ENCODE results near the gene TRHDE.

The TRHDE gene

GRCh38 chr12:72273851-72274351, 1.7 kb downstream of the TRHDE start:
- DNase-seq, result no peak

DNA sequence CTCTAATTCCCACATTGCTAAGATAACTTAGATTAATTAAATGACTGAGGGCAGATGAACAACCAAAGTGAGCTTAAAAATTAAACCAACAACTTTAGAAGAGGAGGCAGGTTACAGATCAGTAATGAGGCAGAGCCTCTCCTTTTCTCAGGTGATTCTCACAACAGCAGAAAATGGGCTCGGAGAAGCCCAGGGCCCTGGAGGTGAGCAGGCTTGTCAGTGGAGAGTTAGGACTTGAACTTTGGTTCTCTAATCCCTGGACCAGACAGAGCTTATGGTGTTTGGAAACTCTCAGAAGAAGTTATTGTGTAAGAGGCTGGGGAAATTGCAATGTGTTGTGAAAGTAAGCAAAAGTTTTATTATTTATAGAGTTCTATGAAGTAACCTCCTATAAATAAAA, 2.8 kb downstream of the TRHDE start:
- no peak for DNase-seq

DNA sequence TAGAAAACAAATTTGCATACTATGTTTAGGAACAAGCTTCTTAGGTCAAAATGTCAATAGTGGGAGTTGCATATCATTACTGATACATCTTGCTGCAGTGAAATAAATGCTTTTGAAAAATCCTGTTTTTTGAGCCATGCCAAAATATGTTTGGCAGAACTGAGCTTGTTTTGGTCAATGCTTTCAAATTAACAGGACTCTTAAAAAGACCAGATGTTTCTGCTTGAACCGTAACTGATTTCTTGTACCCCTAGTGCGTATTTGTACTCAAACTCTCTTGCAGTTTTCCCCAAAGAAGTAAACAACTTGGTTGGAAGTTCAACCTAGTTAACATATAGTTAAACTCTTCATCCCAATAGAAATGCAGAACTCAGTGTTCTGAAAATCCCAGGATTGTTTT, 3.4 kb downstream of the TRHDE start:
- DNase-seq, result no peak

DNA sequence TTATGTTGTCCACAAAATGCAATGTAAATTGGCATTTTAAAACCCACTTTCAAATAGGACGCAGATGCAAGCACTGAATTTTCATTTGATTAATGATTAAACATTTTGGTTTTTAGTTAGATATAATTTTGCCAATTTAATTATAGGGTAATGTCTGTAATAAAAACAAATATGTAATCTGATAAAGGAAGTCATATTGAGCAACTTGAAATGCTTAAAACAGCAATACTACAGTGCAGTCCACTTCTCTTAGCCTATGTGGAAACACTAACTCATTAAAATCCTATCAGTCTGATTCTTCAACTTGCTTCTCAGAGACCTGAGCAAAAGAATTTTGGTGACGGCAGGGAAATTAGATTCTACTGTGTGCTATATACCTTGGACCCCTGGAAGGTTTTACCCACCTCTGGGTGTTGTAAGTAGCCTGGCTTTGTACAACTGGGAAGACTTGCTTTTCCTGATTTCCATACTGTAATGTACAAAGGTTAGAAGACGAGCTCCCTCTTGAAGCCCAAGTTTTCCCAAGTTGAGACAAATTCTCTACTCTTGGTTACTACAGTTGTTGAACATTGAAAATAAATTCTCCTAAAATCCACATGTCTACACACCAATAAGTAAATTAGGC, 4.1 kb downstream of the TRHDE start:
- DNase-seq, result no peak

DNA sequence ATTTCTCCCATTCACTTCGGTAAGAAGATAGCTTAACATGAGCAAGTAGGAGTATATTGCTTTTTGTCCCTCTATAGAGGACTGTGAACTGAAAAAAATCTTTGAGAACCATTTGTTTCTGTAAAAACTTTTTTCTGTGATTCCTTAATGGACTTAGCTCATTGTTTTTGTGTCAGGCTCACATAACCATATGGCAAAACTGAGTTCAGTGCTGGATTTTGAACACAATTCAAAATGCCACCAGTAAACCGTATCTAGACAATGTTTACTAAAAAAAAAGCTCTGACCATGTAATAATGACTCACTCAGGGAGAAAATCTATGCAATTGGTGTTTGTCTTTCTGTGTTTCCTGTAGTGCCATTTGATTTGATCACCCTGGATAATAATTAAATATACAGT, 5.2 kb downstream of the TRHDE start:
- no peak for DNase-seq

DNA sequence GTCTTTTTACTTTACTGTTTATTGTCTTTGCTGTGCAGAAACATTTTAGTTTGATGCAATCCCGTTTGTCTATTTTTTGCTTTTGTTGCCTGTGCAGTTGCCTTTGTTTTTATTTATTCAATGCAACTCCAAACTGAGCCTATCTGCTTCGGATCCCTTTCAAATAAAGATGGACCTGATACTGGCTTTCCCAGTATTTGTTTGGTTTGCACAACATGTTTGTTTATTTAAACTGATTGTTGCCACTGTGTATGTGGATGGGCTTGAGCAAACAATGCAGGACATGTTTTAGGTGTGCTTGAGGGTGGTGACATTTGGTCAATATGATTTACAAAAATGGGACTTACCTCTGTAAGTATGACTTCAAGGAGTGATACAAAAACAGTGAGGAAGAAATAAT, 6.7 kb downstream of the TRHDE start:
- no peak for DNase-seq

DNA sequence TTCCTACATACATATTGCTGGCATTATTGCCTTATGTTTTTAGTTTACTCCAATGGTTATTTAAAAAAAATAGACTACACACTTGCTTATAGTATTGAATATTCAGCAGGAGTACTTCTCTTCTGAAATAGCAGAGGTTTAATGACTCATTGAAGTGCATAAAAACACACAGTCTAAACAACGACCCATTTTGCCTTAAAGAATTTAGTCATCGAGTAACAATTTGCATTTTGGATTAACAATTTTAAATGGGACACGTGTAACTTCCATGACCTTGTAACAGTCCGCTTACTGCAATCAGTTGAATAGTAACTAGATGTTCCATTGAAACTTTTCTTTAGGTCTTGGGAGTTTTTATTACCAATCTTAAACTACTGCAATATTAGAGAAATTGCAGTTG, 9.0 kb downstream of the TRHDE start:
- no peak for DNase-seq

DNA sequence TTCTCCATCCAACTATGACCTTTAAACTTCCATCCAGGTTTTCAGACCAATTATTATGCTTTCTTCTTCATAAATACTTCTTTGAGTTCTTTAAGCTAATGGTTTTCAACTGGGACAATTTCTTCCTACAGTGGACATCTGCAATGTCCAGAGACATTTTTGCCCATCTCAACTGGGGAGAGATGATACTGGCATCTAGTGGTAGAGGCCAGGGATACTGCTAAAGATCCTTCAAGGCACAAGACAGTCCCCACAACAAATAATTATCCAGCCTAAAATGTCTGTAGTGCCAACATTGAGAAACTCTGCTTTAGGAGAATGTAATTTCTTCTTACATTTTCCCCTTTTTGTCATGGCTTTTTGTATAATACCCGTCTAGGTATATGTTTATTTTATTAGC, 10.6 kb downstream of the TRHDE start:
- no peak for DNase-seq

- DNase-seq, result no peak
Observed at GRCh38 chr12:72285861-72286260, 13.7 kb downstream of the TRHDE start.

GRCh38 chr12:72286526-72286925, 14.4 kb downstream of the TRHDE start:
- no peak for DNase-seq

DNA sequence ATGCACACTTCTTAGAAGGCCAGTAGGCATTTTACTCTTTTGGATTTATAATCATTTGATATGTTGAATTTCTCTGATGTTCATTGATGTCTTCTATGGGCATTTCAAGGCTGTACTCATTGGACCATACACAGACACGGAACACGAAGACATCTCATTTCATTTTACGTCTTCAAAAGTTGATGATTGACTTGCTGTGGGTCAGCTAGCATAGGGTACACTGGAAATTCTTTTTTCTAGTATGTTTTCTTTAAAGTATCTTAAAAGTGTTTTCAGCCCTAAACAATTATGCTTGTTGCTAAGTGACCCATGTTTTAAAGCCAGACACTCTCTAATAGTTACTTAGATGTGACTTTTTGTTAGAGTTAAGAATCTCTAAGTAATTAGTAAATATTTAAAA, 16.3 kb downstream of the TRHDE start:
- DNase-seq, result no peak

GRCh38 chr12:72288911-72289310, 16.7 kb downstream of the TRHDE start:
- no peak for DNase-seq

DNA sequence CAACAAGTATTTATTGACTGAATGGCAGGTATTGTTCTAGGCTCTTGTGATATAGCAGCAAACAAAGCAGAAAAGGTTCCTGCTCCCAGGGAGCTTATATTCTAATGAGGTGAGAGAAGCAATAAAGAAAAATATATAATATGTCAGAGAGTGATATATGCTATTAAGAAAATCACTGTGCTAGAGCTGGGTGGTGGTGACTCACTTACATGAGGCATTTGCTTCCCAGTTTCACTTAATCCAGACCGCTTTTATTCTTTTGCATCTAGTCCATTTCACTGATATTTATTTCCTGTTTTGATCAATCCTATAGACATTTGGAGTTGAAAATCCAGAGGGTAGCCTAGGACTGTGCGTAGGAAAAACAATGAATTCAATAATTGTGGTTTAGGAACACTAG, 17.5 kb downstream of the TRHDE start:
- DNase-seq, result no peak

GRCh38 chr12:72291175-72291574, 19.0 kb downstream of the TRHDE start:
- no peak for DNase-seq

DNA sequence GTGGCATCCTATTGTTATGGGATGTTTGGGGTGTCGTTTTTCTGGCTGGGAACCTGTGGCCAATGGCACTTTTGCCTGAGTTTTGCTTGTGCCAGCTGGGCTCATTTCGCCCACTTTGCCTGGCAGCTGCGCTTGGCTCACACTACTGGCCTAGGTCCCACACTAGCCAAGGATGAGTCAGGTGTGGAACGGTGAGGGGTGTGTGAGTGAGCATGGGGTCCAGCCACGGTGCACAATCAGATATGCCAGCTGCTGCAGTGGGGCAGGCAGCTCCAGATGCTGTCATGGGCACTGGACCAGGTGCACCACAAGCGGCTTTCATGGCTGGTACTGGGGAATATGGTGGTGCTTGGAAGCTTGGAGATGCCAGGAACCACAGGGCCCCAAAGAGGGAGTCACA, 21.5 kb downstream of the TRHDE start:
- no peak for DNase-seq

- no peak for DNase-seq
Observed at GRCh38 chr12:72295101-72295500, 22.9 kb downstream of the TRHDE start.

DNA sequence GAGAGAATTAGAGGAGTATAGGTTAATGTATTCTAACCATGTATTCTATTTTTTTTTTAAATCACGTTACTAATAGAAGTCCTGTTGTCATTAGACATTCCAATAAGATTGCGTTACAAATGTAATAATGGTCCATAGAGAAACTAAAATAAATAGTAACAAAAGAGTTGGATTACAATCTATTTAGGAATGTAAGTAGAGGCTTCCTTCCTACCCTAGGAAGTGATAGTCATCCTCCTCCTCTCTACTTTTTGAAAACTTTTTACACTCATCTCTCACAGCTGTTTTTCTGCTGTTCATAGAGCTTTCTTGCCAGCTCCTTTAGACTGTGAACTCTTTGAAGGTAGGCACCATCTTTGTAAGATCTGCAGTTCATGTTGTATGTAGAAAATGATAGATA, 23.6 kb downstream of the TRHDE start:
- no peak for DNase-seq

DNA sequence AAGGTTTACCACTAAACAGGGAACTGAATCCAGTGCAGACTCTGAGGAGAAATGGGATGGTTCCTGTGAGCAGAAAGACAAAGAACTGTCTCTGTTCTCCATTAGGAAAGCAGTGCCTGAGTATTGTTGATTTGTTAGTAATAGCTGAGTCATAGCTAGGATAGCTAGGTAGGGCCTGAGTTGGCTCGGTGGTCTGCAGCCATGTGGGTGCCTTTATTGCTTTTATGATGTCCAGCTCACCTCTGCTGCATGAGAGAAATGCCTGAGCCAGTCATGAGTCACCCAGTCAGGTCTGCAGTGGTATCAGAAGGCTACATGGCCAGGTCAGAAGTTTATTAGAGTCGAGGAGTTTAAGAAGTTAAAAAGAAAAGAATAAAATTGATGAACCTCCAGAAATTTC, 24.2 kb downstream of the TRHDE start:
- no peak for DNase-seq

GRCh38 chr12:72297666-72298065, 25.5 kb downstream of the TRHDE start:
- DNase-seq, result no peak

GRCh38 chr12:72300728-72301127, 28.6 kb downstream of the TRHDE start:
- no peak for DNase-seq

- no peak for DNase-seq
Observed at GRCh38 chr12:72304751-72305150, 32.6 kb downstream of the TRHDE start.

- DNase-seq, result no peak
Observed at GRCh38 chr12:72307229-72307628, 35.1 kb downstream of the TRHDE start.

DNA sequence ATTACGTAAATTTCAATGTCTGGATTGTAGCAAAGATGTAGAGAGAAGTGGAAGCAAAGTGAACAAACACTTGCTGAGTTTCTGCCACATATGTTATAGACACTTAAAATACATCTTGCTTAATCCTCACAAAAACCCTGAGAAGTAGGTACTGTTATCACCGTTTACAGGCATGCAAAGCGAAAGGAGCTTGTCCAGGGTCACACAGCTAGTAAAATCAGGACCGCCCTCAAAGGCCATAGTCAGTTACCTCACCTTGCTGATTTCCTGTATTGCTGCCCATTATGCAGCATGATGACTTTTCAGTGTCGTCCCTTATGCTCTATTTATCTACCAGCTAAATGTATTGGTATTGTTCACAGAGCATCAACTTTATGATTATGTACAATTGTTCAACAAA, 39.8 kb downstream of the TRHDE start:
- no peak for DNase-seq

DNA sequence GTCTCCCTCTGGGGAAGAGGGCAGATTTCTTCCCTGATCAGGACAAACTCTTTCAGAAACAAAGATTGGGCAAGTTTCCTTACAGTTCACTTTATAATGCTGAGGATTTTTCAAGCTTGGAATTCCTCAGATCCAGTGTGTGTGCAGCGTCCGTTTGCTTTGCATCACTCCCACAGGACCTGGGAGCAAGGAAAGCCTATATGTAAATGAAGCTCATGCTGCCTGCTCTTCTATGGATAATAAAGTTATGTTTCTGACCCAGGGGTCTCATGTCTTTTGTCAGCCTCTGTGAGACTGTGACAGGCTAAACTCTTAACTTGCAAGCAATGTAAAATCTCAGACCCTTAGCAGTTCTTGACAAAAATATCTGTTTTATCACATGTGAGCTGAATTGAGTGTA, 41.6 kb downstream of the TRHDE start:
- DNase-seq, result no peak

GRCh38 chr12:72315858-72316257, 43.7 kb downstream of the TRHDE start:
- DNase-seq, result no peak

GRCh38 chr12:72318341-72318740, 46.2 kb downstream of the TRHDE start:
- no peak for DNase-seq
